ENCODE data around the gene CALHM6. TPM values are rescaled to one million over a fixed set of nuclear protein-coding genes. Genes with fewer than 3 reads are reported as not detected.
A peak's percentile ranks its signal among the peaks of the same experiment; 100 is the strongest.

The CALHM6 gene
- total and polyA plus RNA-seq, 9 of the 15 experiments (the other 6 are each of a cell fraction or from before 2014, with no cell fraction given): 0.24 TPM; not detected in 8

DNA sequence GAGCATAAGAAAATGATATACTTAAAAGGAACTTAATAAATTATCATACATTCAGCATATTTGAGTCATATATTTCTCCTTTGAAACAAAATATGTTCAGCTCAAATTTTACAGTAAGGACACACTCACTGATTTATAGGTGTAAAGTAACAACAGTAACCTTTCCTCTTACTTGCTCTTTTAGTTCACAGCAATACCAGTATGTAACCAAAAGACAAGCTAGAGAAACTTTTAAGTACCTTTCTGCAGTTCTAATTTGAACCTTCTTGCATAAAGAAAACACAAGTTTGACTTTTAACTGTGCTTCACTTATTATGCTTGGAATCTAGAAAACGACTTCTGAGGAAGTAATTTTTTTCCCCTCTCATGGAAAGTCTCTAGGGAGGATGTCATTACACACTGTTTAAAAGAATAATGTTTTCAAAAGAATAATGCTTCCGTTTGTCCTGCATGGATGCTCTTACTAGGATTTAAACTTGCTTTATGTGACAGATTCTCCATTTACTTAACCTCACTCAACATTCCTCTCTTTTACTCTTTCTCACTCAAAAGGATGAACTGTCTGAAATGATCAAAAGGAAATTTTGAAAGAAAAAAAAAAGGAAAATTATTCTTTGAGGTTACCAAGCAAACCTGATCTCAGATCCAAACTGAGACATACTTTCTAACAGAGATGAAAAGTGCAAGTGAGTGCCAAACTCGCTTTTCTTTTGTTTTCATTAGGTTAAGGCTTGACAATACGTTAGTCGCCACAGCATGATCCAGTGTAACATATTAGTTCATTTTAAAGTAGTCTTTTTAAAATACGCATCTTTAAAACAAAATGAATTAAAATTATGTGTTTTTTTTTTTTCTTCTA is 22.4 kb upstream of the CALHM6 start:
- Histone ChIP-seq H3K4me2 (ENCODE audit: insufficient read depth, low read length) (no peak overlapping the region), H3K27ac (ENCODE audit: extremely low read depth, low read depth, low read length) (no peak overlapping the region), H3K36me3 (ENCODE audit: control insufficient read depth, insufficient read depth, low read length) (no peaks in the 10 kb centered on the region), H3K9me1 (ENCODE audit: control insufficient read depth, insufficient read depth, low read length) (no peaks in the 10 kb centered on the region), H3K9me3 (replicated peaks; ENCODE audit: control insufficient read depth, insufficient read depth, low read depth, low read length) (no peaks in the 10 kb centered on the region), H3K27me3 (ENCODE audit: control insufficient read depth in 2 of 2, insufficient read depth in 2 of 2, low read length in 2 of 2) (peaks cover 0 to 9% of the 10 kb centered on the region in 2 experiments; a peak in 1 of 5 replicates), H3K79me2 (ENCODE audit: control insufficient read depth, insufficient read depth, low read length) (no peaks in the 10 kb centered on the region), H3K4me1 (replicated peaks in 1 of 2; ENCODE audit: control insufficient read depth in 2 of 2, insufficient read depth in 2 of 2, low read length in 2 of 2) (no peaks in the 10 kb centered on the region; a peak in 1 of 5 replicates), H2AFZ (ENCODE audit: low read depth, low read length) (no peak overlapping the region), H4K20me1 (replicated peaks; ENCODE audit: control insufficient read depth, insufficient read depth, low read length) (no peaks in the 10 kb centered on the region), H3K4me3 (no peak overlapping the region), H3K9ac (ENCODE audit: insufficient read depth in 1 of 2, low read depth in 2 of 2, low read length in 2 of 2) (no peak overlapping the region)
- POLR2A ChIA-PET: interaction anchor here (1.7 kb wide), 1 partner anchor 12 kb away, joined by 4 read pairs; no protein-coding TSS in a partner anchor
- ATAC-seq (no peak), FAIRE-seq (no peak), DNase-seq (ENCODE audit: extremely low read depth in 1 of 4, low spot score in 3 of 4) (no peak)
- no TSS peak for BruUV-seq (replicated peaks)
- in situ Hi-C loops (cut with MboI) (no loop called here), intact Hi-C loops (cut with micrococcal nuclease) (loop anchor here (5.0 kb wide), 1 partner anchor 157 kb away; no protein-coding TSS in a partner anchor)
- CTCF ChIA-PET (ENCODE audit: low intra/inter-chr PET ratio): no interaction called here
- WGBS (ENCODE audit: insufficient coverage, low coverage, missing lambda C conversion rate): under 1% methylated on average over 6 of the region's 6 CpGs
- TF ChIP-seq ZNF316 (IDR thresholded peaks at IDR 0.05) (peak; percentile 18; the same call in 1 of the 2 replicates), HDAC8 (tag; IDR thresholded peaks at IDR 0.05) (no peak), C11orf30 (IDR thresholded peaks at IDR 0.05; ENCODE audit: low read depth) (peak; percentile 15; the same call in 1 of the 2 replicates)

DNA sequence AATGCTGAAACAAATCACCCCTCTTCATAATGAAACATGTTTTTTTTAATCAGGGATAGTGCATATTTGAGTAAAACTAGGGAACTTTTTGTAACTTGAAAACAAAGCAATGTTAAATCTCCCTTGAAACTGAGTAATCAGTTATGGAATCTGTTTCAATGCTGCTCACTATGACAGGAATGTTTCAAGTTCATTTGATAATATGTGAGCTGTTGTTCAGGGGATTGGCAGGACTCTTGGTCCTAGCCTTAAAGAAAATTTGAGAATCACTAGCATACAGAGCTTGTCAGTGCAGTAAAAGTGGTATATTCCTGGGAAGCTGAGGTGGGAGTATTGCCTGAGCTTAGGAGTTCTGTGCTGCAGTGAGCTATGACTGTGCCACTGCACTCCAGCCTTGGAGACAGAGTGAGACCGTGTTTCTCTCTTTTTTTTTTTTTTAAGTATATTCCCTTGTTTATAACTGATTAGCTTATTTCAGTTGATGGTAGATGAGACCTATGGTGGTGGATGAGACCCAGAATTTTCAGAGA is 21.6 kb upstream of the CALHM6 start:
- Histone ChIP-seq H2AFZ (ENCODE audit: low read depth, low read length) (no peak overlapping the region), H3K4me2 (ENCODE audit: insufficient read depth, low read length) (no peak overlapping the region), H3K27me3 (ENCODE audit: control insufficient read depth in 2 of 2, insufficient read depth in 2 of 2, low read length in 2 of 2) (peaks cover 0 to 9% of the 10 kb centered on the region in 2 experiments; a peak in 1 of 5 replicates), H3K4me1 (replicated peaks in 1 of 2; ENCODE audit: control insufficient read depth in 2 of 2, insufficient read depth in 2 of 2, low read length in 2 of 2) (no peaks in the 10 kb centered on the region; a peak in 1 of 5 replicates), H3K27ac (ENCODE audit: extremely low read depth, low read depth, low read length) (no peak overlapping the region), H3K36me3 (ENCODE audit: control insufficient read depth, insufficient read depth, low read length) (no peaks in the 10 kb centered on the region), H3K79me2 (ENCODE audit: control insufficient read depth, insufficient read depth, low read length) (no peaks in the 10 kb centered on the region), H3K9me1 (ENCODE audit: control insufficient read depth, insufficient read depth, low read length) (no peaks in the 10 kb centered on the region), H3K9me3 (replicated peaks; ENCODE audit: control insufficient read depth, insufficient read depth, low read depth, low read length) (no peaks in the 10 kb centered on the region), H3K4me3 (no peak overlapping the region), H4K20me1 (replicated peaks; ENCODE audit: control insufficient read depth, insufficient read depth, low read length) (no peaks in the 10 kb centered on the region), H3K9ac (ENCODE audit: insufficient read depth in 1 of 2, low read depth in 2 of 2, low read length in 2 of 2) (no peak overlapping the region)
- ChIA-PET POLR2A (interaction anchor here (0.6 to 1.7 kb wide), 2 partner anchors 11 to 1733 kb away, joined by 4 read pairs; no protein-coding TSS in a partner anchor), CTCF (ENCODE audit: low intra/inter-chr PET ratio) (no interaction called here)
- FAIRE-seq (no peak), DNase-seq (ENCODE audit: extremely low read depth in 1 of 4, low spot score in 3 of 4) (no peak), ATAC-seq (no peak; the same call in 2 of the 3 replicates)
- BruUV-seq (replicated peaks): no TSS peak
- intact Hi-C loops (cut with micrococcal nuclease): loop anchor here (5.0 kb wide), 2 partner anchors 73 to 157 kb away; partner anchors contain the start of gene CALHM5
- 0 out of 2 replicates have a peak, but pooled peaks have one; percentile 20 for TF ChIP-seq RNF2 (IDR thresholded peaks at IDR 0.05)
- TF ChIP-seq ZBTB17 (CRISPR knock-in tag; IDR thresholded peaks at IDR 0.05): no peak
- in situ Hi-C loops (cut with MboI): no loop called here
- 0% methylated on average over 1 of the region's 1 CpG for WGBS (ENCODE audit: insufficient coverage, low coverage, missing lambda C conversion rate)
